Measurements from ENCODE around the gene ATXN3.

Gene ATXN3

GRCh38 chr14:92106143-92106926, at the start of gene ATXN3:
TSS of gene ATXN3 (minus strand) at chr14:92106582. CDS start at chr14:92106552, 30 bp downstream.
- DNase-seq (ENCODE audit: low read depth in 2 of 2) = peak; percentile 90 to 94

GRCh38 chr14:92154283-92154942, 48.0 kb upstream of the ATXN3 start:
- no peak for DNase-seq (ENCODE audit: low read depth in 2 of 2)

DNA sequence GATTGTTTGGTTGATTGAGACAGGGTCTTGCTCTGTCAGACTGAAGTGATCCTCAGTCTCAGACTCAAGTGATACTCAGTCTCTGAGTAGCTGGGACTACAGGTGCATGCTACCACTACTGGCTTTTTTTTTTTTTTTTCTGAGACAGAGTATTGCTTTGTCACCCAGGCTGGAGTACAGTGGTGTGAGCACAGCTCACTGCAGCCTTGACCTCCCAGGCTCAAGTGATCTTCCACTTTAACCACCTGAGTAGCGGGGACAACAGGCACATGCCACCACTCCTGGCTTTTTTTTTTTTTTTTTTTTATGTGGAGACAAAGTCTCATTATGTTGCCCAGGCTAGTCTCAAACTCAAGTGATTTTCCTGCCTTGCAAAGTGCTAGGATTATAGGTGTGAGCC, 47.2 kb upstream of the ATXN3 start:
- DNase-seq (ENCODE audit: low read depth in 2 of 2) = no peak

- no peak for DNase-seq (ENCODE audit: low read depth in 2 of 2)
Measured at GRCh38 chr14:92144708-92145107, 38.3 kb upstream of the ATXN3 start.

GRCh38 chr14:92143962-92144361, 37.6 kb upstream of the ATXN3 start:
- DNase-seq (ENCODE audit: low read depth in 2 of 2) = no peak

GRCh38 chr14:92143309-92143708, 36.9 kb upstream of the ATXN3 start:
- no peak for DNase-seq (ENCODE audit: low read depth in 2 of 2)

DNA sequence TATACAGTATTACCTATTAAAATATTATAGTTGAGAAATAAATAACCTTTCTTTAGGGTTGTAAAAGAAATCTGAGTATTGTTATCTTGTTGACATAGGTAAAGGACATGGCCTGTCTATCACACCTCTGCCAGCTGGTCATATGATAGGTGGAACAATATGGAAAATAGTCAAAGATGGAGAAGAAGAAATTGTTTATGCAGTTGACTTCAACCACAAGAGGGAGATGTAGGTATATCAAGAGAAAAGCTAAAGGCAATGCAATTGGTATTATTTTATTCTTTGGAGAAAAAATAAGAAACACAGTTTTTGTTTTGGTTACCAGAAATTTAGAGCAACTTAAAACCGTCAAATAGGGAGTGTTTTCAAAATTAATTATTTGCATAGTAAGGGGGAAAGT, 28.9 kb upstream of the ATXN3 start:
- no peak for DNase-seq (ENCODE audit: low read depth in 2 of 2)

- DNase-seq (ENCODE audit: low read depth in 2 of 2) = no peak
Measured at GRCh38 chr14:92134456-92134855, 28.1 kb upstream of the ATXN3 start.

DNA sequence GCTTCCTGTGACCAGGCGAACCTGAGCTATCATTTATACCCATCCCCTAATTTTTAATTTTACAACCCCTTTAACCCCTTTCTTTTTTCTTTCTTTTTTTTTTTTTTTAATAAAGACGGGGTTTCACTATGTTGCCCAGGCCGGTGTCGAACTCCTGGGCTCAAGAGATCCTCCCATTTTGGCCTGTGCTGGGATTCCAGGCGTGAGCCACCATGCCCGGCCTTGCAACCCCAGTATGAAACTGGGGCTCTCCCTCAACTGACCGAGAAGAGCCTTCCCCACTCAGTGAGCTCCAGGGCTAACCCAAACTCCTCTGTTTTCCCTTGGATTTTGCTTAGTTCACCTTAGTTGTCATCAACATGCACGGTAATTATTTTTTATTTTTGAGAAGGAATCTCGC, 16.4 kb upstream of the ATXN3 start:
- DNase-seq (ENCODE audit: low read depth in 2 of 2) = no peak

DNA sequence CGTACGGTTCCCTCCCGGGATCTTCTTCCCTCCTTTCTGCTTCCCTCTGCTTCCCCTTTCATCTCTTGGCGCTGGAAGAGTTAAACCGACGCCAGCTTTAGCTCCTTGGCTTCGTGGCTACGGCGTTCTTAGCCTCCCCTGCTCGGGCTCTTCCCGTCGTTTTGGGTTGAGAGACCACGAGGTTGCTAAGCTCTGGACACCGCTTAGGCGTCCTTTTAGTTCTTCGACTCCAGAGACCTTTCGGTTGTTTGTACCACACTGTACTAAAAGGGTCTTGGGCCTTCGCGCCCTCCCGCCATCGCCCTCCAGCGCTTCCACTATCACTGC, 15.9 kb upstream of the ATXN3 start:
- DNase-seq (ENCODE audit: low read depth in 2 of 2) = no peak

DNA sequence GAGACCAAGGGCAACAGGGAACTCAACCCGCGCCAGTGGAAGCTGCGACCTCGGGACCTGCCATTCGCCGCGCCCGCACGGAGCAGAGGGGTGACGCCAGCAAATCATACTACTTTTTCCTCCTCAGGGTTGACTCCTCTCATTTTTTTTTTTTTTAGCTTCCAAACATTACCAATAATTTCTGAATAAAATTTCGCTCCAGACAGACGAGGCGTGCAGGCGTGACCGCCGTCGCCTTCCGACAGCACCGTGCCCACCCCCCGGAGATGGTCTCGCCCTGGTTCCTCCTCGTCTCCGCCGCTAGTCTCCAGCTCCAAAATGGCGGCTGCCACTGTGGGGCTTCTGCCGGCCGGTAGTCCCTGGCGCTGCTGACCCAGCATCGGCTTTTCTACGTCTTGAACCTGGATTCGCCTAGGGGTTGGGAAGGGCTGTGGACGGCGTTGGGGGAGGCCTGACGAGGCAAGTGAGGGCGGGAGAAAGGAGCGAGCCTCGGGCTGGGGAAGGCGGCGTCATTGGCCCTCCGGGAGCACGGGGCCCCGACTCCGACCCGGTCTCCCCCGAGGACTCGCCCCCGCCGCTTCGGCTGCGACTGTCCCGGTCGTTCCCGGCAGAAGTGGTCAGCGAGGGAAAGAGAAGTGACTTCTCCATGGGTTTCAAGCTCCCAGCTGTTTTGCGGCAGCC, 15.4 kb upstream of the ATXN3 start, which contains the start of the genes CPSF2 and NDUFB1:
Gene CPSF2 (plus strand): TSS at position 300 of the 681 bp plus-strand sequence. CDS start 9,016 bp downstream, outside the sequence.
Gene NDUFB1 (minus strand): TSS at position 37 of the 681 bp plus-strand sequence. CDS start 4,069 bp downstream, outside the sequence.
- peak; percentile 56 to 66 for DNase-seq (ENCODE audit: low read depth in 2 of 2)

DNA sequence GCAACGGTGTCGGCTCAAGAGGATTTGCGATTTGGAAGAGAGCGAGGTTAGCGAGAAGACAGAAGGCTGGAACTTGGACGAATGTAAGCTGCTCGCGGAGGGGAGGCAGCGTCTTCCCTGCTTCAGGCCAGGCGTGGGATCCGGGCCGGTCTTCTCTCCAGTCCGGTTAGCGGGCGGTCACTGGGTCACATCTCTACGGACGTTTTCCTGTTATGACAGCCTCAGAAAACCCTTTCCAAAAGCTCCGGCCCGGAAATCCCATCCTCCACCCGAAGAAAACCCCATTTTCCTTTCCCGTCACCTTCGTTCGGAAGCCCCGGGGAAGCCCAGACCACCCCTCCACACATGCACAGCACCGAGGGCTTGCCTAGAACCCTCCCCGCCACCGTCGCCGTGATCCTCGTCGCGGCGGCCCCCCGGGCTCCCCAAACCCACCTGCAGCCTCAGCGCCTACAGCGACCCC, 14.9 kb upstream of the ATXN3 start:
- no peak for DNase-seq (ENCODE audit: low read depth in 2 of 2)

- DNase-seq (ENCODE audit: low read depth in 2 of 2) = no peak
Measured at GRCh38 chr14:92109490-92109889, 3.1 kb upstream of the ATXN3 start.

GRCh38 chr14:92108345-92109254, 2.2 kb upstream of the ATXN3 start:
- no peak for DNase-seq (ENCODE audit: low read depth in 2 of 2)

DNA sequence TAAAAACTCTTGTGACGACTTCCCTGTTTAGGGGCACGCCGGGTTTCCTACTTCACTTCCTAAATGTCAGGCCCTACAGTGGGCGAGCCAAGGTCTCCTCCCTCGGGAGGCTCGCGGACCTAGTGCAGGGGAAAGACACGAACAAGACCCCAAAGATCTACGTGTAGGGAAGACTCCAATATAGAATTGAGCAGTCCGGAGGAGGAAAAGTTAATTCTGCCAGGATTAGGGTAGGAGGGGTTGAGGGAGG, 564 bp downstream of the ATXN3 start:
- no peak for DNase-seq (ENCODE audit: low read depth in 2 of 2)

GRCh38 chr14:92105073-92105892, 1.1 kb downstream of the ATXN3 start:
- DNase-seq (ENCODE audit: low read depth in 2 of 2) = no peak

DNA sequence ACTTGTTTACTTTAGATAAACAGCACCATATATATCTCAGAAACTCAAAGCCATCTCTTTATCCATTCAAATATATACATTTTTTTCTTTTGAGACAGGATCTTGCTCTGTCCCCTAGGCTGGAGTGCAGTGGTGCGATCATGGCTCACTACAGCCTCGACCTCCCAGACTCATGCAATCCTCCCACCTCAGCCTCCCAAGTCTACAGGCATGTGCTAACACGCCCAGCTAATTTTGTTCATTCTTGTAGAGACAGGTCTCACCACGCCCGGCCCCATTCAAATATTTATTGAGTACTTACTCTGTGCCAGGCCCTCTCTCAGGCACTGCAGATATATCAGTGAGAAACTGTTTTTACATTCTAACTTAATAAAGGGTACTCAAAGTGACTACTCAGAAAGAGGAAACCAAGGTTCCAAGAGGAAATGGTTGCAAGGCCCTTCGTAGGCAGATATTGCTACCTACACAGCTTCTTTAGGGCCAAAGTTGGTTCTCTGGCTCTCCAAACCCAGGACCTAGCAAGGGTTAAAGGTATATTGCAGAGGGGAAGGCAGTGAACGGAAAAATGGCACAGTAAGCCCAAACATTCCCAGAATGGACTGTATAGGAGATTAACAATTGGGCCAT, 2.9 kb downstream of the ATXN3 start:
- DNase-seq (ENCODE audit: low read depth in 2 of 2) = no peak

DNA sequence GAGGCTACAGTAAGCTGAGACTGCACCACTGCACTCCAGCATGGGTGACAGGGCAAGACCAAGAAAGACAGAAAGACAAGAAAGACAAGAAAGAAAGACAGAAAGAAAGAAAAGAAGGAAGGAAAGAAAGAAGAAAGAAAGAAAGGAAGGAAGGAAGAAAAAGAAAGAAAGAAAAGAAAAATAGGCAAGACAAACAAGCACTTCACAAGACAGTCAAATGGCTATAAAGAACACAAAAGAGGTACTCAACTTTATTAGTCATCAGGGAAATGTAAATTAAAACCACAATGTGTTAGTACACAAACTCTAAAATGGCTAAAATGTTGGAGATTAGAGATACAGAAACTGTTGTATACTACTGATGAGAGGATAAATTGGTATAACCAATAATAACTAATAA, 6.6 kb downstream of the ATXN3 start:
- no peak for DNase-seq (ENCODE audit: low read depth in 2 of 2)

GRCh38 chr14:92093320-92093719, 13.1 kb downstream of the ATXN3 start:
- no peak for DNase-seq (ENCODE audit: low read depth in 2 of 2)

- DNase-seq (ENCODE audit: low read depth in 2 of 2) = no peak
Measured at GRCh38 chr14:92088494-92088893, 17.9 kb downstream of the ATXN3 start.

All from activated CD8-positive, alpha-beta memory T cell treated with anti-CD3 and anti-CD28 coated beads for 4 hours (primary cell).